ENCODE measurements around the gene MAG. TPM values are rescaled to one million over a fixed set of nuclear protein-coding genes. Genes with fewer than 3 reads are reported as not detected.

The MAG gene
- total RNA-seq, 2 donors from 2014 or later, result not detected

- peak; percentile 85 for DNase-seq
- WGBS, 2 experiments (ENCODE audit: insufficient coverage in 1 of 2, insufficient read length in 1 of 2), result 92% methylated on average over 14 to 44 of the region's 55 CpGs
These were observed 7.8 kb downstream of the MAG start for GRCh38 chr19:35299523-35300338.

GRCh38 chr19:35300339-35300649, 8.3 kb downstream of the MAG start:
- no peak overlapping the region for H3K27ac Mint-ChIP-seq
- no peak overlapping the region for H3K27ac ChIP-seq (ENCODE audit: low read depth, low read length)
- no peak overlapping the region for H3K4me3 Mint-ChIP-seq
- H3K27me3 Mint-ChIP-seq (ENCODE audit: insufficient read depth), result peaks cover 1% of the 10 kb centered on the region
- H3K27me3 ChIP-seq (ENCODE audit: control insufficient read depth, insufficient read depth, low read length, poor library complexity, severe bottlenecking), result no peaks in the 10 kb centered on the region
- TF ChIP-seq CTCF (conservative IDR thresholded peaks at IDR 0.05), result no peak
- no peak for DNase-seq
- no peak overlapping the region for H3K9ac ChIP-seq (ENCODE audit: extremely low read depth, low read length, poor library complexity, severe bottlenecking)
- H3K4me1 ChIP-seq (ENCODE audit: control insufficient read depth, insufficient read depth, low read length), result no peaks in the 10 kb centered on the region
- no peaks in the 10 kb centered on the region for H3K9me3 Mint-ChIP-seq
- H3K4me1 Mint-ChIP-seq, result no peaks in the 10 kb centered on the region
- H3K4me3 ChIP-seq (ENCODE audit: low read length), result no peak overlapping the region
- no peaks in the 10 kb centered on the region for H3K36me3 Mint-ChIP-seq (ENCODE audit: low read depth)
- no peaks in the 10 kb centered on the region for H3K9me3 ChIP-seq (ENCODE audit: control insufficient read depth, low read length)
- WGBS, 2 experiments (ENCODE audit: insufficient coverage in 1 of 2, insufficient read length in 1 of 2), result 93 to 96% methylated on average over 3 to 10 of the region's 10 CpGs
- H3K36me3 ChIP-seq (ENCODE audit: control insufficient read depth, insufficient read depth, low read length), result no peaks in the 10 kb centered on the region

More at GRCh38 chr19:35299523-35300338, 7.8 kb downstream of the MAG start:
- TF ChIP-seq CTCF (conservative IDR thresholded peaks at IDR 0.05), result no peak
- H3K9ac ChIP-seq (ENCODE audit: extremely low read depth, low read length, poor library complexity, severe bottlenecking), result no peak overlapping the region
- H3K27me3 ChIP-seq (ENCODE audit: control insufficient read depth, insufficient read depth, low read length, poor library complexity, severe bottlenecking), result no peaks in the 10 kb centered on the region
- no peaks in the 10 kb centered on the region for H3K36me3 ChIP-seq (ENCODE audit: control insufficient read depth, insufficient read depth, low read length)
- H3K9me3 Mint-ChIP-seq, result no peaks in the 10 kb centered on the region
- H3K36me3 Mint-ChIP-seq (ENCODE audit: low read depth), result no peaks in the 10 kb centered on the region
- H3K4me1 Mint-ChIP-seq, result no peaks in the 10 kb centered on the region
- no peak overlapping the region for H3K4me3 ChIP-seq (ENCODE audit: low read length)
- no peaks in the 10 kb centered on the region for H3K9me3 ChIP-seq (ENCODE audit: control insufficient read depth, low read length)
- no peak overlapping the region for H3K27ac ChIP-seq (ENCODE audit: low read depth, low read length)
- H3K27me3 Mint-ChIP-seq (ENCODE audit: insufficient read depth), result peaks cover 1% of the 10 kb centered on the region
- H3K4me3 Mint-ChIP-seq, result no peak overlapping the region
- no peak overlapping the region for H3K27ac Mint-ChIP-seq
- no peaks in the 10 kb centered on the region for H3K4me1 ChIP-seq (ENCODE audit: control insufficient read depth, insufficient read depth, low read length)

DNA sequence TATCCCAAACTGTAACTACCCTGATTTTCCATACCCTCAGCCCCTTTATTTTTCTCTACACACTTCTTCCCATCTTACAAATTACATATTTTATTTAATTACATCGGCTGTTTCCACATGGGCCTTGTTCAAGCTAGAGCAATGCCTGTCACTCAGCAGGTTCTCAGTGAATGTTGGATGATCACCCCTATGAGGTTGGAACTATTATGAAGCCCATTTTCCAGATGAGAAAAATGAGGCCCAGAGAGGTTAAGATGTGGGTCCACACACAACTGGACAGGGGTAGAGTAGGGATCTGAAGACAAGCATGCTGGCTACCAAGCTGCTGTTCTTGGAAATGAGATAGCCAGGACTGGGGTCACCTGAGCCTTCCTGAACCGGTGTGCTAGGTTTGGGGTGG, 10.0 kb downstream of the MAG start:
- 94 to 96% methylated on average over 2 of the region's 2 CpGs for WGBS, 2 experiments (ENCODE audit: insufficient coverage in 1 of 2, insufficient read length in 1 of 2)
- no peak for DNase-seq
- Histone ChIP-seq H3K36me3 (ENCODE audit: control insufficient read depth, insufficient read depth, low read length) (no peaks in the 10 kb centered on the region), H3K4me3 (ENCODE audit: low read length) (no peak overlapping the region), H3K9ac (ENCODE audit: extremely low read depth, low read length, poor library complexity, severe bottlenecking) (no peak overlapping the region), H3K27me3 (ENCODE audit: control insufficient read depth, insufficient read depth, low read length, poor library complexity, severe bottlenecking) (no peaks in the 10 kb centered on the region), H3K9me3 (ENCODE audit: control insufficient read depth, low read length) (no peaks in the 10 kb centered on the region), H3K4me1 (ENCODE audit: control insufficient read depth, insufficient read depth, low read length) (no peaks in the 10 kb centered on the region), H3K27ac (ENCODE audit: low read depth, low read length) (no peak overlapping the region)
- Mint-ChIP-seq H3K27ac (no peak overlapping the region), H3K27me3 (ENCODE audit: insufficient read depth) (peaks cover 1% of the 10 kb centered on the region), H3K4me3 (no peak overlapping the region), H3K9me3 (no peaks in the 10 kb centered on the region), H3K4me1 (no peaks in the 10 kb centered on the region), H3K36me3 (ENCODE audit: low read depth) (no peaks in the 10 kb centered on the region)
- no peak for TF ChIP-seq CTCF (conservative IDR thresholded peaks at IDR 0.05)

Measured in endodermal cell (in vitro differentiated cells).